Brain microvascular endothelial cell (primary cell): ENCODE data around the gene MATN3.
A peak's percentile ranks its signal among the peaks of the same experiment; 100 is the strongest.

Experiments
- DNase-seq: peaks from one replicate; pipeline ENCODE4 v3.0.0-alpha.2; 2020
- H3K27ac ChIP-seq: fragments of 250-450 bp; sonication (Bioruptor Pico); 2 replicates; pipeline ENCODE4 v1.5.1; 2020; ENCODE audit warnings: mild to moderate bottlenecking, moderate library complexity
- H3K27me3 ChIP-seq: fragments of 250-450 bp; sonication (Bioruptor Pico); replicated peaks from 2 replicates; pipeline ENCODE4 v1.5.1; 2020; ENCODE audit warnings: mild to moderate bottlenecking
- H3K36me3 ChIP-seq: fragments of 250-450 bp; sonication (Bioruptor Pico); replicated peaks from 2 replicates; pipeline ENCODE4 v1.5.1; 2020; ENCODE audit warnings: mild to moderate bottlenecking
- H3K4me3 ChIP-seq: 2 replicates; pipeline ENCODE4 v1.5.1; 2011; ENCODE audit warnings: low read depth, mild to moderate bottlenecking, control low read depth, low read length, moderate library complexity
- in situ Hi-C: cut with HindIII; loops from 2 replicates; pipeline ENCODE4 v1.10.0; 2017; ENCODE audit warnings: low sequenced_read_pairs, low pct_ligation_motif_present
- TF ChIP-seq, protein P1 (sequence below): IDR thresholded peaks from 2 replicates; pipeline ENCODE4 v1.5.1; 2011; ENCODE audit warnings: low read depth, mild to moderate bottlenecking, moderate library complexity, low read length, control low read depth, inconsistent platforms; ENCODE audit errors: missing control alignments

The MATN3 gene

GRCh38 chr2:20054931-20055330, 42.5 kb upstream of the MATN3 start:
- DNase-seq: no peak
- TF ChIP-seq, protein P1, sequence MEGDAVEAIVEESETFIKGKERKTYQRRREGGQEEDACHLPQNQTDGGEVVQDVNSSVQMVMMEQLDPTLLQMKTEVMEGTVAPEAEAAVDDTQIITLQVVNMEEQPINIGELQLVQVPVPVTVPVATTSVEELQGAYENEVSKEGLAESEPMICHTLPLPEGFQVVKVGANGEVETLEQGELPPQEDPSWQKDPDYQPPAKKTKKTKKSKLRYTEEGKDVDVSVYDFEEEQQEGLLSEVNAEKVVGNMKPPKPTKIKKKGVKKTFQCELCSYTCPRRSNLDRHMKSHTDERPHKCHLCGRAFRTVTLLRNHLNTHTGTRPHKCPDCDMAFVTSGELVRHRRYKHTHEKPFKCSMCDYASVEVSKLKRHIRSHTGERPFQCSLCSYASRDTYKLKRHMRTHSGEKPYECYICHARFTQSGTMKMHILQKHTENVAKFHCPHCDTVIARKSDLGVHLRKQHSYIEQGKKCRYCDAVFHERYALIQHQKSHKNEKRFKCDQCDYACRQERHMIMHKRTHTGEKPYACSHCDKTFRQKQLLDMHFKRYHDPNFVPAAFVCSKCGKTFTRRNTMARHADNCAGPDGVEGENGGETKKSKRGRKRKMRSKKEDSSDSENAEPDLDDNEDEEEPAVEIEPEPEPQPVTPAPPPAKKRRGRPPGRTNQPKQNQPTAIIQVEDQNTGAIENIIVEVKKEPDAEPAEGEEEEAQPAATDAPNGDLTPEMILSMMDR: no peak
- H3K36me3 ChIP-seq: no peaks in the 10 kb centered on the region
- H3K4me3 ChIP-seq: no peak overlapping the region
- H3K27ac ChIP-seq: no peak overlapping the region
- in situ Hi-C loops: no loop called here
- H3K27me3 ChIP-seq: no peaks in the 10 kb centered on the region

DNA sequence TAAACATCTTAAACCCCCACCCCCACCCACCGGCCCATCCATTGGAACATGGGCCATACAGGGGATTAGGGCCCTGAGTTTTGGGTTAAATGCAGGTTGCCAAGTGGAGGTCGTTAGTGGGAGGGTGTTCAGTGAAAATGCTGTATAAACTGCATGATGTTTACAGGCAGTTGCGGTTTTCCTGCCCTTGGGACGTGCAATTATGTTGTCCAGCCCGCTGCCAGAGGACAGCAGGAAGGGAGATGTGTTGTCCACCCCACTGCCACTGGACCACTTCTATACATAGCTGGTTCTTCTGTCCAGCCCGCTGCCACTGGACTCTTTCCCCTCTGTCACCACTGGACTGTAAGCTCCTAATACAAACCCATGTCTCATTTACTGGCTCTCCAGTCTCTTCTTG, 41.7 kb upstream of the MATN3 start:
- Histone ChIP-seq H3K27ac (no peak overlapping the region), H3K36me3 (no peaks in the 10 kb centered on the region), H3K4me3 (no peak overlapping the region), H3K27me3 (no peaks in the 10 kb centered on the region)
- in situ Hi-C loops: no loop called here
- TF ChIP-seq, protein P1: no peak
- DNase-seq: no peak

DNA sequence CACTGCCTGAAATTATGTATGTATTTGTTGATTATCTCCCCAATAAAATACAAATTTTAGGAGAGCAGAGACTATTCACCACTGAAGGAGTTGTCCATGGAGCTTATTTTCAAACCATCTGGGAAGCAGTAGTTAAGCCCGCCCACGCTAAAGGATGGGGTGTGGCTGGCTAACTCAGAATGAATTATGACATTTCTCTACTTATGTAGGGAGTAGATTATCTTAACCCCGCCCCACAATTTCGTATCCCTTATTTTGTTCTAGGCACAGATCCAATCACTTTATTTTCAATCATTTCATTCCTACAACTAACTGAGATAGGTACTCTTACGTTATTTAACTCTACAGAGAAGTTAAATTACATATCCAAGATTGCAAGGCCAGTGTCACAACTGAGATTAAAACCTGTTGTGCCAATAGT, 40.4 kb upstream of the MATN3 start:
- DNase-seq: peak; percentile 91
- peak overlapping the region; percentile 100 for H3K27ac ChIP-seq

DNA sequence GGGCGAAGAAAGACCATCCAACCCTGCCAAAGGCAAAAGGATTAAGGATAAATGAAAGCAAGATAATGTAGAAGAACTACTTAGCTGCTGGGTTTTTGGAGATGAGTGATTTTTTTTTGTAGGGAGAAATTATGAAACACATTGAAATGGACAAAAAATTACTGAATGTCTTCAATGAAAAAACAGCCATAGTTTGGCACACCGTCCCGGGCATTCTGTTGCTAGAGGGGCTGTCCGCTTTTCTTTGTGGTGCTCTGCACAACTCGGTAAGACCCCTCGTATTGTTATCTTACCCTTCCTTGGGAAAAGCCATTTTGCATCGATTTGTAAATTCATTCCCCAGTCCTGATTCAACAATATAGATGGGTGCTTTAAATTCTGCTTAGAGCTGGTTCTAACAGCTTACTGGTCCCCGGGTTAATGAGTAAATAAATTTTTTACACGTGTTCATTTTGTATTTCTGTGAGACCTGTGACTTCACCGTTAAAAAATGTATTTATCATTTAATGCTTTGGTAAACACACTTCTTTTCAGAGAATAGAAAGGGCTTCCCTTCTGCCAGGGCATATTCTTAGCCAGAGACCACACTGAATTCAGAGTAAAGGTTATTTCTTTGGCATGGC, 39.9 kb upstream of the MATN3 start:
- TF ChIP-seq, protein P1: no peak
- no peaks in the 10 kb centered on the region for H3K27me3 ChIP-seq
- H3K4me3 ChIP-seq: peak overlapping the region; percentile 97
- no peak for DNase-seq
- H3K27ac ChIP-seq: peak overlapping the region; percentile 100
- H3K36me3 ChIP-seq: no peaks in the 10 kb centered on the region
- in situ Hi-C loops: no loop called here

More for the DNA sequence above, 40.4 kb upstream of the MATN3 start:
- Histone ChIP-seq H3K4me3 (peak overlapping the region; percentile 97), H3K27me3 (no peaks in the 10 kb centered on the region), H3K36me3 (no peaks in the 10 kb centered on the region)
- TF ChIP-seq, protein P1: no peak
- in situ Hi-C loops: no loop called here

DNA sequence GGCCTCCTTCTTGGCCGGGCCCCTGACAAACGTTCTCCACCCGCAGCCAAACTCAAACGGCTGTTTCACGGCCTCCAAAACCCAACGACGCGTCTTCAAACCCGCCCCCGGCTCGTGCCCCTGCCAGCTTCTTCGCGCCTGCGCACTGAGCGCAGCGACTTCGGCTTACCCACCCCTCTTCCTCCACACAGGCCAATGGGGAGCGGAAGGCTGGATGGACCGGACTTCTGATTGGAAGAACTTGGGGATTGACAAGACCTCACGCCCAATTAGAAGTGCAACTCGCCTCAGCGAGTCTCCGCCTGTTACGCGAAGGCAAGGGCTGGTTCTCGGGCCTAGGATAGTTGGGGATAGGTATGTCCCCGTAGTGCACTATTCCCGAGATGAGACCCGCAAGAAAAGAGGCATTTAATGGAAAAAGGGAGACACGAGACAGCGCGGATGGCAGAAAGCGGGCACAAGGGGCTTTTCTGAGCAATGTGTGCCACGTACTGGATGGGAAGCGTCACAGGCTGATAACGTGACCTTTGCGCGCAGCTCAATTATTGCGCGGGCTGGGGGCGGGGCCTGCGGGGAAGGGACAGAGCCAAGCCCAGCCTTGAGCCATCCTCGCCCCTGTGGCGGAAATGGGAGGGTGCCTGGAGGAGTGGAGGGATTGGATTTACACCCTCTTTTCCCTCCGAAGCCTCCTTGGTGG, 39.2 kb upstream of the MATN3 start, which contains the start of gene LAPTM4A:
LAPTM4A (minus strand) TSS at position 97 of the 697 bp plus-strand sequence. CDS start 108 bp downstream, outside the sequence.
- peak within 1 kb of the TSS; percentile 97 for H3K4me3 ChIP-seq
- TF ChIP-seq, protein P1: peak; percentile 17
- in situ Hi-C loops: no loop called here

More for the DNA sequence above, 39.2 kb upstream of the MATN3 start, which contains the start of gene LAPTM4A:
- H3K27me3 ChIP-seq: no peaks in the 10 kb centered on the region
- DNase-seq: peak; percentile 99
- H3K36me3 ChIP-seq: no peaks in the 10 kb centered on the region
- H3K27ac ChIP-seq: peak within 1 kb of the TSS; percentile 100
